GM12891 (cell line): ENCODE data around the gene POLD2.

Experiments
- POLR2A ChIP-seq: IDR thresholded peaks from 2 replicates; pipeline ENCODE4 v1.6.1; 2011; ENCODE audit warnings: low read depth, low read length, control low read depth
- POLR2AphosphoS5 ChIP-seq: IDR thresholded peaks from 2 replicates; pipeline ENCODE4 v1.6.1; 2011; ENCODE audit warnings: low read depth, low read length, control low read depth
- SPI1 ChIP-seq: IDR thresholded peaks from 2 replicates; pipeline ENCODE4 v1.6.1; 2011; ENCODE audit warnings: low read depth, low read length, control low read depth
- TAF1 ChIP-seq: IDR thresholded peaks from 2 replicates; pipeline ENCODE4 v1.6.1; 2011; ENCODE audit warnings: low read depth, low read length, control low read depth

DNA sequence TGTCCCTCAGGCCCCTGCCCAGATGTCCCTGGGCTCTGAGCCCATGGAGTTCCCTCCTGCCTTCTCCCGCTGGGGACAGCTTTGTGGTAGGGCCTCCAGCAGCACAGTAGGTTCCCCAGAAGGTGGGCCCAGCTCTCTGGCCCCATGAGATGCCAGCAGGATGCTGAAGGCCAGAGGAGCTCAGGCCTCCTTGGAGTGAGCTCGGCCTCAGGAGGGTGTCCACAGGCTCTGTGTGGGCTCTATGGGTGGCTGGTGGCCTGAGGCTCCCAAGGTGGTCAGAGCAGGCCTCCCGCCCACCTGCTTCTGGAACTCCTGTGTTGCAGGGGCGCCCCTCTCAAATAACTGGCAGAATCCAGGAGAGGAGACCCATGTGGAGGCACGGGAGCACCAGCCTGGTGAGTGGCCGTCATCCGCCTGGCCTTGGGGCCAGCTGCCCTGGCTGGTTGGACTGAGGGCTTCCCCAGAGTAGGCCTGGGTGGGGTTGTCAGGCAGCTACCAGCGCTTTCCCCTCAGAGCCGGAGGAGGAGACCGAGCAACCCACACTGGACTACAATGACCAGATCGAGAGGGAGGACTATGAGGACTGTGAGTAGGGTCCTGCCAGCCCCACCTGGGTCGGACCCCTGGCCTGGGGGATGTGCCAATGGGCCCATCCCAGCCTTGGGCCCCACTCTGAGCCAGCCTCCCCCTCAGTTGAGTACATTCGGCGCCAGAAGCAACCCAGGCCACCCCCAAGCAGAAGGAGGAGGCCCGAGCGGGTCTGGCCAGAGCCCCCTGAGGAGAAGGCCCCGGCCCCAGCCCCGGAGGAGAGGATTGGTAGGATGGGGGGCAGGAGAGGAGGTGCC lies 16.0 kb downstream of the POLD2 start:
- no peak for TF ChIP-seq POLR2AphosphoS5
- TF ChIP-seq POLR2A = no peak
- TF ChIP-seq SPI1 = no peak
- TF ChIP-seq TAF1 = no peak
